Activated CD8-positive, alpha-beta T cell treated with anti-CD3 and anti-CD28 coated beads, Interleukin-2, amount 10 ng/mL, durations not matched to agents 7 days and 5 days (primary cell): ENCODE data around the gene ZDHHC13. TPM values are rescaled to one million over a fixed set of nuclear protein-coding genes. Genes with fewer than 3 reads are reported as not detected.

Experiments used
- ATAC-seq: fragments of 150-1000 bp; cut with Tn5 transposase; one replicate; pipeline ENCODE4 v1.10.0; 2021; ENCODE audit warnings: moderate library complexity
- CTCF ChIA-PET: fragments of 350-600 bp; sonication (Branson Sonifier 250); formaldehyde crosslinking; loops from one replicate; lab custom pipeline; 2021; ENCODE audit warnings: antibody characterized with exemption; lab: Charles Lee
- POLR2A ChIA-PET: fragments of 350-600 bp; sonication (Branson Sonifier 250); formaldehyde crosslinking; loops from one replicate; lab custom pipeline; 2021; ENCODE audit warnings: antibody characterized with exemption; lab: Charles Lee
- DNase-seq: peaks from one replicate; pipeline ENCODE4 v3.0.0-alpha.2; 2020
- H3K27ac Mint-ChIP-seq: one replicate; pipeline ENCODE4 v1.8.0; 2021; ENCODE audit warnings: mild to moderate bottlenecking, mixed read lengths
- H3K27me3 Mint-ChIP-seq: one replicate; pipeline ENCODE4 v1.8.0; 2021; ENCODE audit warnings: low read depth, mixed read lengths
- H3K36me3 Mint-ChIP-seq: one replicate; pipeline ENCODE4 v1.8.0; 2021; ENCODE audit warnings: low read depth, mixed read lengths
- H3K4me1 Mint-ChIP-seq: one replicate; pipeline ENCODE4 v1.8.0; 2021; ENCODE audit warnings: low read depth, mixed read lengths
- H3K4me3 Mint-ChIP-seq: one replicate; pipeline ENCODE4 v1.8.0; 2021; ENCODE audit warnings: mild to moderate bottlenecking, mixed read lengths
- H3K9me3 Mint-ChIP-seq: one replicate; pipeline ENCODE4 v1.8.0; 2022; ENCODE audit warnings: mixed read lengths; ENCODE audit not compliant: insufficient read depth
- total RNA-seq, 2 experiments: library from RNA; stranded (reverse); gene quantifications; one replicate each; pipeline ENCODE4 v1.2.3, GENCODE V29; 2021

Gene ZDHHC13
- total RNA-seq, 2 experiments from 2014 or later: 23.9 to 25.7 TPM

DNA sequence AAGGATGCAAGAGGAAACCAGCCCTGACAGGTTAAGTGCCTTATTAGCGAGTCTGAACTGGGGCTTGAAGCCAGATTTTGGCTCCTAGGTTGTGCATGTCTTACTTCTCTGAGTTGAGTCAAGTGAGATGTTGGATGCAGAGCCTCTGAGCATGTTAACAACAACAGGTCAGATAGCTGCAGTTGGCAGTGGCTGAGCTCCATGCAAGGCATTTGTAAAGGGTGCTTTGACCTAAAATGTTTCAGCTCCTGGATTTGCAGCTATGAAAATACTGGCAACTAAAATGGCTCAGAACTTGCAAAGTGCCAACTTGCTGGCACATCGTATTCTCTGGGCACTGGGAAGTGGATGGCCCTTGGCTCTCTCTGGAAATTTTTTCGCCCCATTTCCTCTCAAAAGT is 101.2 kb downstream of the ZDHHC13 start:
- H3K36me3 Mint-ChIP-seq: peaks cover 13% of the 10 kb centered on the region
- peaks cover 15% of the 10 kb centered on the region for H3K27me3 Mint-ChIP-seq
- ATAC-seq (no peak), DNase-seq (no peak)
- no peaks in the 10 kb centered on the region for H3K9me3 Mint-ChIP-seq
- CTCF ChIA-PET: no interaction called here
- POLR2A ChIA-PET: no interaction called here
- H3K4me3 Mint-ChIP-seq: no peak overlapping the region
- peaks cover 3% of the 10 kb centered on the region for H3K4me1 Mint-ChIP-seq
- no peak overlapping the region for H3K27ac Mint-ChIP-seq

DNA sequence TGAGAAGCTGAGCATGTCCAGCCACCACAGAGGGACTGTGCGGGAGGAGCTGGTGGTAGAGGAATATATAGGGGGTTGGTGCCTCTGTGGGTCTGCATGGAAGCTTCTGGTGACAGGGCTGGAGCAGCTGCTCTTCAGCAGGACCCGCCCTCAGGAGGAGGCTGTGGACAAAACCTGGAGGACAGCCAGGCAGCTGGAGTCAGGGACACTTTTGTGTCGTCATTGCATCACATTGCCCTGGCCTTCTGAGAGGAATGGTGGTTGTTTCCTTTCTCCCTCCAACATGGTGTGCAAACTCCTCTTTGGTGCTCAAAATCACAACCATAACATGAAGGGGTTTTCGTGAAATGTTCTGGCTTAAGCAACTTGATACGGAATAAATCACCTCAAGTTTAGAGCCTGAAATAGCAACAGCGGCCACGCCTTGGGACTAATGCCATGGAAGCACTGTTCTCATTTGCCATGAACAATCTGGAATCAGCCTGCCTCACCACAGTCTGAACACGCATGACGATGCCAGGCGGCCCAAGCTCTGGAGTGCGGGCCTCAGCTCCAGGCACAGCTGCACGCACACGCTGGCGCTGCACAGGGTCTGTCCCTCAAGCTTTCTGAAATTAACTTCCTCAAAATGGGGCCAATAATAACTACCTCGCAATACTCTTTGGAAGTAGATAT is 102.0 kb downstream of the ZDHHC13 start:
- Mint-ChIP-seq H3K36me3 (peaks cover 19% of the 10 kb centered on the region), H3K27me3 (peaks cover 9% of the 10 kb centered on the region), H3K9me3 (no peaks in the 10 kb centered on the region), H3K4me3 (no peak overlapping the region), H3K4me1 (peaks cover 3% of the 10 kb centered on the region), H3K27ac (no peak overlapping the region)
- ChIA-PET CTCF (no interaction called here), POLR2A (no interaction called here)
- ATAC-seq: no peak
- no peak for DNase-seq

DNA sequence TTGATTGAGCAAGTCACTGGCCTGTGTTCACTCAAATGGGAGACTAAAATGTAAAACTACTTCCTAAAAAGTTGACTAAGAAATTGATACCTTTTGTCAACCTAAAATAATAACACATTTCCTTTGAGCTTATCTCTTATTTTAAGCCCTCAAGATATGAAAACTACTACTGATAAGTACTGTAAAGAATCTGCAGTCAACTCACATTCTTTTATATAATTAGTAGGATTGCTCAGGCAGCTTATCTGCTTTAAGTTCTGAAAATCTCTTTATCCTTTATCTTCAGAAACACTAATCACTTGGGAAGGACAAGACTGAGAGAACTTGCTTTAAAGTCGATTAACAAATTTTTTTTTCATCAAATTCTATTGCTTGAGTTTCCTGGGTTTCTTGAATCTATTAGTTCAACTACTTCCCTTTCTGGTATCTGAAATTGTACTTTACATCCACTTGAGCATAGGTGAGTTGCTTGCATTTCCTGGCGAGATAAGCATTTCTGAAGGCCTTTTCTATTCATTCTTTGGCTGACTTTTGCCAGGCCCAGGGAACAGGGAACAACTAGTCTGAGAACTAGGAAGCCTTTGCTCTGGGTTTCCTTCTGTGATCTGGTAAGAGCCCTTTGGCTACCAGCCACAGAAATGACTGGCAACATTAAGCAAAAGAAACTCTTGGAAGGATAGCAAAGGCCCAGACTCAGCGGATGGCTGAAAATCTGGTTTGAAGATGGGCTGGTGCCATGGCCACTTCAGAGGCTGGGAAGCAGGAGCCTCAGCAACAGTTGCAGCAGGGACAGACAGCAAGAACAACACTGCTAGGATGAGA is 104.1 kb downstream of the ZDHHC13 start:
- Mint-ChIP-seq H3K27ac (no peak overlapping the region), H3K4me3 (no peak overlapping the region), H3K4me1 (peaks cover 3% of the 10 kb centered on the region), H3K27me3 (no peaks in the 10 kb centered on the region), H3K9me3 (no peaks in the 10 kb centered on the region), H3K36me3 (peaks cover 37% of the 10 kb centered on the region)
- DNase-seq: no peak
- ATAC-seq: no peak
- ChIA-PET POLR2A (no interaction called here), CTCF (no interaction called here)

DNA sequence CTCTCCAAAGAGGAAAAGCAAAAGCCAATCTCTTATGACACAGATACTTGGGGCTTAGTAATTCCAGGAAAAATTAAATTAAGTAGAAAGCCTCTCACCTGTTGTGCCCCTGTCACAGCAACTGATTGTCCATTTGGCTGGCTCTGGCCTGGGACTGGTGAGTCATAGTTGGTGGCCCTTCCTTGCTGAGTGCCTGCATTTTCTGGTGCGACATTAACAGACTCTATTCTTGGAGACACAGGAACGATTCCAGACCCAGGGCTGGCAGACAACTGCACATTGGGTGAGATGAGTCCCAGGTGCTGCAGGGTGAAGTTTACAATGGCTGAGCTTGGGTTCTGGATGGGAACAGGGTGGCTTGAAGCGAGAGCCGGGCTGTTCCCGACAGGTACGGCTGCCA is 108.2 kb downstream of the ZDHHC13 start:
- ATAC-seq: no peak
- H3K27me3 Mint-ChIP-seq: no peaks in the 10 kb centered on the region
- H3K36me3 Mint-ChIP-seq: peaks cover 70% of the 10 kb centered on the region
- H3K4me1 Mint-ChIP-seq: peaks cover 3% of the 10 kb centered on the region
- H3K9me3 Mint-ChIP-seq: no peaks in the 10 kb centered on the region
- H3K27ac Mint-ChIP-seq: no peak overlapping the region
- CTCF ChIA-PET: no interaction called here
- POLR2A ChIA-PET: no interaction called here
- H3K4me3 Mint-ChIP-seq: no peak overlapping the region
- DNase-seq: no peak

DNA sequence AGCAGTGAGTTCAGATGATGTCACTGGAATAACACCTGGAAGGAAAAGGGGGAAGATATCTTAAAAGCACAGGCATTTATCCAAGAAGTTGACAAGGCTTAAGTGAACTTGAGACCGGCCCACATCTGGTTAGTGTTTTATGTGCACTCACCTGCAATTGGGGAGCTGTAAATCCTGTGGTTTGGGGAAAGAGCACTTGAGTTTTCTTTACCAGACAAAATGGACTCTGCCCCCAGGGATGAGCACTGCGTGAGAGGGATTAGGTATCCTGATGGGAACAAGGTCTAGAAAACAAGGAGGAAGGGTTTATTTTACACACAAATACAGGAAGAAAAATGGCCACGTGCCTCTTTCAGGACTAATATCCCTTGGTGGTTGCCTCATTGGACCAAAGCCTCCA is 108.6 kb downstream of the ZDHHC13 start:
- POLR2A ChIA-PET: no interaction called here
- Mint-ChIP-seq H3K27ac (no peak overlapping the region), H3K36me3 (peaks cover 73% of the 10 kb centered on the region), H3K27me3 (no peaks in the 10 kb centered on the region), H3K4me3 (no peak overlapping the region), H3K4me1 (peaks cover 3% of the 10 kb centered on the region), H3K9me3 (no peaks in the 10 kb centered on the region)
- DNase-seq: no peak
- CTCF ChIA-PET: no interaction called here
- no peak for ATAC-seq

Other genes with a start within 250 kb of the ZDHHC13 start
- not detected for gene MRGPRX1, start 177.8 kb upstream of the ZDHHC13 start, total RNA-seq
- not detected for gene MRGPRX2, start 56.5 kb upstream of the ZDHHC13 start, total RNA-seq
- gene CSRP3, start 84.8 kb downstream of the ZDHHC13 start, total RNA-seq: not detected
- gene E2F8, start 123.8 kb downstream of the ZDHHC13 start, total RNA-seq: 10 to 100 TPM; 44.4 to 46.5 TPM